IMR-90 (cell line): ENCODE data around the gene TCEA2. TPM values are rescaled to one million over a fixed set of nuclear protein-coding genes. Genes with fewer than 3 reads are reported as not detected.

ENCODE experiments used
- ATAC-seq: fragments of 200-7000 bp; cut with Tn5 transposase; 2 replicates; pipeline ENCODE4 v1.9.1; 2020; ENCODE audit warnings: low read depth, mild to moderate bottlenecking, moderate library complexity
- BruUV-seq: library from RNA; stranded (reverse); fragments of 400-500 nt; replicated peaks from 2 replicates; lab custom pipeline; 2021; lab: Mats Ljungman, UMichigan
- CTCF ChIA-PET: fragments of 300-600 bp; formaldehyde crosslinking; extraction: SDS; loops from one replicate; lab custom pipeline; 2021; ENCODE audit warnings: antibody characterized with exemption; lab: Yijun Ruan, JAX
- POLR2A ChIA-PET: fragments of 300-600 bp; sonication (Branson Sonifier 250); formaldehyde crosslinking; loops from one replicate; lab custom pipeline; 2022; ENCODE audit warnings: antibody characterized with exemption; ENCODE audit not compliant: unreplicated experiment; lab: Charles Lee
- DNase-seq: peaks from one replicate; pipeline ENCODE4 v3.0.0; 2013
- H2AFZ ChIP-seq: replicated peaks from 2 replicates; pipeline ENCODE3; 2013; ENCODE audit warnings: low read length, mild to moderate bottlenecking; ENCODE audit not compliant: poor library complexity
- H2AK5ac ChIP-seq: 2 replicates; pipeline ENCODE4 v1.6.1; 2013; ENCODE audit warnings: low read depth, low read length, inconsistent platforms
- H2AK9ac ChIP-seq: replicated peaks from 2 replicates; pipeline ENCODE3; 2013; ENCODE audit warnings: mild to moderate bottlenecking, low read depth, low read length, moderate library complexity; ENCODE audit not compliant: poor library complexity
- H2BK120ac ChIP-seq: 2 replicates; pipeline ENCODE4 v1.6.1; 2013; ENCODE audit warnings: low read depth, low read length, inconsistent platforms
- H2BK15ac ChIP-seq: 3 replicates; pipeline ENCODE4 v1.6.1; 2013; ENCODE audit warnings: low read depth, low read length, inconsistent platforms
- H2BK20ac ChIP-seq: 2 replicates; pipeline ENCODE4 v1.6.1; 2013; ENCODE audit warnings: low read depth, mild to moderate bottlenecking, inconsistent platforms, low read length, moderate library complexity
- H2BK5ac ChIP-seq: 2 replicates; pipeline ENCODE4 v1.6.1; 2013; ENCODE audit warnings: mild to moderate bottlenecking, low read depth, low read length, inconsistent platforms; ENCODE audit not compliant: poor library complexity, severe bottlenecking
- H3K14ac ChIP-seq: replicated peaks from 2 replicates; pipeline ENCODE4 v1.6.1; 2013; ENCODE audit warnings: low read depth, low read length, inconsistent platforms
- H3K18ac ChIP-seq: 2 replicates; pipeline ENCODE4 v1.6.1; 2013; ENCODE audit warnings: low read depth, low read length, control low read depth
- H3K23ac ChIP-seq: 2 replicates; pipeline ENCODE4 v1.6.1; 2013; ENCODE audit warnings: low read depth, low read length, inconsistent platforms
- H3K27ac ChIP-seq: 2 replicates; pipeline ENCODE4 v1.5.1; 2013; ENCODE audit warnings: mild to moderate bottlenecking, control low read depth, low read length; ENCODE audit not compliant: insufficient read depth
- H3K27me3 ChIP-seq: 2 replicates; pipeline ENCODE4 v1.6.1; 2013; ENCODE audit warnings: low read length; ENCODE audit not compliant: control insufficient read depth, insufficient read depth
- H3K36me3 ChIP-seq: 2 replicates; pipeline ENCODE4 v1.6.1; 2013; ENCODE audit warnings: low read length, mixed read lengths; ENCODE audit not compliant: control insufficient read depth, insufficient read depth
- H3K4ac ChIP-seq: 2 replicates; pipeline ENCODE4 v1.6.1; 2013; ENCODE audit warnings: low read depth, low read length, inconsistent platforms
- H3K4me1 ChIP-seq: 2 replicates; pipeline ENCODE4 v1.6.1; 2013; ENCODE audit warnings: low read length, mixed read lengths; ENCODE audit not compliant: control insufficient read depth, insufficient read depth
- H3K4me2 ChIP-seq: 2 replicates; pipeline ENCODE4 v1.6.1; 2013; ENCODE audit warnings: low read depth, mild to moderate bottlenecking, control low read depth, low read length, moderate library complexity
- H3K4me3 ChIP-seq: 2 replicates; pipeline ENCODE4 v1.5.1; 2013; ENCODE audit warnings: low read depth, mild to moderate bottlenecking, control low read depth, low read length, moderate library complexity; ENCODE audit not compliant: insufficient read depth
- H3K56ac ChIP-seq: 2 replicates; pipeline ENCODE4 v1.6.1; 2013; ENCODE audit warnings: low read length, inconsistent platforms; ENCODE audit not compliant: insufficient read depth; ENCODE audit errors: extremely low read depth
- H3K79me1 ChIP-seq, 2 experiments: 2 replicates each; pipeline ENCODE4 v1.6.1; 2013; ENCODE audit warnings: low read length in 2 of 2, inconsistent platforms in 1 of 2, low read depth in 1 of 2
- H3K9ac ChIP-seq: 2 replicates; pipeline ENCODE4 v1.6.1; 2013; ENCODE audit warnings: low read depth, low read length, control low read depth
- H3K9me1 ChIP-seq: 2 replicates; pipeline ENCODE4 v1.6.1; 2013; ENCODE audit warnings: low read length, inconsistent platforms; ENCODE audit not compliant: insufficient read depth
- H3K9me3 ChIP-seq: 2 replicates; pipeline ENCODE4 v1.6.1; 2013; ENCODE audit warnings: low read length; ENCODE audit not compliant: control insufficient read depth, insufficient read depth
- H4K20me1 ChIP-seq: 2 replicates; pipeline ENCODE4 v1.6.1; 2013; ENCODE audit warnings: low read length, inconsistent platforms; ENCODE audit not compliant: insufficient read depth
- H4K5ac ChIP-seq: 2 replicates; pipeline ENCODE4 v1.6.1; 2013; ENCODE audit warnings: mild to moderate bottlenecking, low read depth, low read length, control low read depth
- H4K8ac ChIP-seq, 2 experiments: 2 replicates each; pipeline ENCODE4 v1.6.1; 2013; ENCODE audit warnings: low read depth in 2 of 2, low read length in 2 of 2, control low read depth in 1 of 2, inconsistent platforms in 1 of 2
- H4K91ac ChIP-seq: 2 replicates; pipeline ENCODE4 v1.6.1; 2013; ENCODE audit warnings: low read depth, low read length, inconsistent platforms; ENCODE audit not compliant: insufficient read depth
- BHLHE40 ChIP-seq: fragments of 150-350 bp; IDR thresholded peaks from 2 replicates; pipeline ENCODE4 v1.6.1; 2016; ENCODE audit warnings: mild to moderate bottlenecking, low read depth, low read length
- CEBPB ChIP-seq: IDR thresholded peaks from 2 replicates; pipeline ENCODE4 v1.6.1; 2012; ENCODE audit warnings: low read depth, low read length, improper control_type of control experiment
- CHD1 ChIP-seq: IDR thresholded peaks from 2 replicates; pipeline ENCODE4 v1.6.1; 2012; ENCODE audit warnings: low read depth, low read length, improper control_type of control experiment
- FOS ChIP-seq: fragments of 150-350 bp; IDR thresholded peaks from 2 replicates; pipeline ENCODE4 v1.6.1; 2016; ENCODE audit warnings: low read depth, low read length
- MAFK ChIP-seq: IDR thresholded peaks from 2 replicates; pipeline ENCODE4 v1.6.1; 2012; ENCODE audit warnings: low read depth, low read length, improper control_type of control experiment
- MAZ ChIP-seq: IDR thresholded peaks from 2 replicates; pipeline ENCODE4 v1.6.1; 2012; ENCODE audit warnings: low read depth, mild to moderate bottlenecking, low read length, improper control_type of control experiment, moderate library complexity, borderline replicate concordance
- MXI1 ChIP-seq: IDR thresholded peaks from 2 replicates; pipeline ENCODE4 v1.6.1; 2012; ENCODE audit warnings: low read depth, mild to moderate bottlenecking, low read length, moderate library complexity, borderline replicate concordance
- NFE2L2 ChIP-seq: fragments of 150-350 bp; IDR thresholded peaks from 2 replicates; pipeline ENCODE4 v1.6.1; 2016; ENCODE audit warnings: low read depth, mild to moderate bottlenecking, low read length
- POLR2A ChIP-seq: IDR thresholded peaks from 2 replicates; pipeline ENCODE4 v1.6.1; 2012; ENCODE audit warnings: mild to moderate bottlenecking, low read depth, low read length
- RAD21 ChIP-seq: IDR thresholded peaks from 2 replicates; pipeline ENCODE4 v1.6.1; 2012; ENCODE audit warnings: low read length, improper control_type of control experiment
- RCOR1 ChIP-seq: IDR thresholded peaks from 2 replicates; pipeline ENCODE4 v1.6.1; 2012; ENCODE audit warnings: mild to moderate bottlenecking, low read length, improper control_type of control experiment; ENCODE audit not compliant: insufficient replicate concordance
- RFX5 ChIP-seq: IDR thresholded peaks from 2 replicates; pipeline ENCODE4 v1.8.0; 2012; ENCODE audit warnings: low read depth, mild to moderate bottlenecking, low read length, moderate library complexity
- SMC3 ChIP-seq: fragments of 150-350 bp; IDR thresholded peaks from 2 replicates; pipeline ENCODE4 v1.6.1; 2016; ENCODE audit warnings: low read depth, mild to moderate bottlenecking, antibody characterized with exemption, low read length, moderate library complexity
- WGBS, 2 experiments: methylation state at CpG; one replicate each; pipeline versions ENCODE4 v1.1.5 to v1.1.7; 2013; ENCODE audit warnings: missing lambda C conversion rate in 2 of 2; ENCODE audit not compliant: insufficient read length in 1 of 2; ENCODE audit errors: extremely low coverage in 2 of 2; 5-methylcytosine and 5-hydroxymethylcytosine counted together
- dilution Hi-C: fragments of 300-500 bp; cut with HindIII; formaldehyde crosslinking; loops from one replicate; pipeline ENCODE4 v1.14.3; 2018; ENCODE audit warnings: low sequenced_read_pairs; ENCODE audit not compliant: unreplicated experiment
- in situ Hi-C: fragments of 300-500 bp; cut with MboI; formaldehyde crosslinking; loops from 3 replicates; pipeline ENCODE4 v1.14.3; 2019; ENCODE audit warnings: low sequenced_read_pairs, inconsistent platforms, mixed read lengths
- intact Hi-C: fragments of 100-400 bp; cut with micrococcal nuclease; formaldehyde crosslinking; loops from 2 replicates; pipeline ENCODE4 v1.10.0; 2022
- polyA plus RNA-seq, 3 experiments: library from polyadenylated mRNA; depleted of rRNA; stranded (reverse); fragments of >200 nt; gene quantifications; 2 replicates each; pipeline ENCODE4 v1.2.3, GENCODE V29; 2012; ENCODE audit warnings: low replicate concordance in 1 of 3
- total RNA-seq: library from RNA; depleted of rRNA; stranded (reverse); fragments of >200 nt; gene quantifications from 2 replicates; pipeline ENCODE4 v1.2.3, GENCODE V29; 2012
- TF ChIP-seq, protein P1 (sequence below): fragments of 150-350 bp; IDR thresholded peaks from 2 replicates; pipeline ENCODE4 v1.6.1; 2017; ENCODE audit warnings: mild to moderate bottlenecking, antibody characterized with exemption, low read length, low read depth
- TF ChIP-seq, protein P2 (sequence below): fragments of 150-350 bp; IDR thresholded peaks from 2 replicates; pipeline ENCODE4 v1.6.1; 2016; ENCODE audit warnings: low read depth, mild to moderate bottlenecking, low read length, moderate library complexity, borderline replicate concordance

TCEA2 gene
- total and polyA plus RNA-seq, 2 of the 4 experiments (the other 2 are of a cell fraction): 9.3 to 30.0 TPM

DNA sequence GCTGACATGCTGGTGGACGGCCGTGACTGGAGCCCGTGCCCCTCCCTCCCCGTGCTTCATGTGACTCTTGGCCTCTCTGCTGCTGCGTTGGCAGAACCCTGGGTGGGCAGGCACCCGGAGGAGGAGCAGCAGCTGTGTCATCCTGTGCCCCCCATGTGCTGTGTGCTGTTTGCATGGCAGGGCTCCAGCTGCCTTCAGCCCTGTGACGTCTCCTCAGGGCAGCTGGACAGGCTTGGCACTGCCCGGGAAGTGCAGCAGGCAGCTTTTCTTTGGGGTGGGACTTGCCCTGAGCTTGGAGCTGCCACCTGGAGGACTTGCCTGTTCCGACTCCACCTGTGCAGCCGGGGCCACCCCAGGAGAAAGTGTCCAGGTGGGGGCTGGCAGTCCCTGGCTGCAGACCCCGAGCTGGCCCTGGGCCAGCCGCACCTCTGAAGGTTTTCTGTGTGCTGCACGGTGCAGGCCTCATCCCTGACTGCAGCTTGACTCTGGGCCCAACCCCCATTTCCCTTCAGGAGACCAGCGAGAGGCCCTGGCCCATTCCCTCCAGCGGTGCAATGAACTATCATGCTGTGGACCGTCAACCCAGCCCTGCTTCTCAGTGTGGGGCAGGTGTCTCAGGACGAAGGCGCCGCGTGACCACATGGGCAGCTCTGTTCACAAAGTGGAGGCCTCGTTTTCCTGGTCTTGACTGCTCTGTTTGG lies 36.2 kb downstream of the TCEA2 start:
- no peaks in the 10 kb centered on the region for H3K4me1 ChIP-seq
- ChIA-PET CTCF (no interaction called here), POLR2A (interaction anchor here (0.5 kb wide), 1 partner anchor 278 kb away, joined by 4 read pairs; no protein-coding TSS in a partner anchor)
- no peaks in the 10 kb centered on the region for H3K79me1 ChIP-seq
- peaks cover 38% of the 10 kb centered on the region for H3K27me3 ChIP-seq
- no peak overlapping the region for H2BK120ac ChIP-seq
- no peak overlapping the region for H3K4me3 ChIP-seq
- H4K8ac ChIP-seq: no peak overlapping the region
- no TSS peak for BruUV-seq
- intact Hi-C loops: no loop called here
- no peak overlapping the region for H3K23ac ChIP-seq
- no peak overlapping the region for H2AK5ac ChIP-seq
- H3K56ac ChIP-seq: no peak overlapping the region
- no peak for ATAC-seq
- H2BK15ac ChIP-seq: no peak overlapping the region
- no peak overlapping the region for H3K9ac ChIP-seq
- H2AK9ac ChIP-seq: no peak overlapping the region
- H2AFZ ChIP-seq: no peak overlapping the region
- no peak overlapping the region for H3K4me2 ChIP-seq
- H4K5ac ChIP-seq: no peak overlapping the region
- H3K36me3 ChIP-seq: no peaks in the 10 kb centered on the region
- H3K14ac ChIP-seq: no peak overlapping the region
- H3K27ac ChIP-seq: no peak overlapping the region
- no peak overlapping the region for H3K4ac ChIP-seq
- TF ChIP-seq NFE2L2 (no peak), CEBPB (no peak), RFX5 (no peak), RCOR1 (no peak), FOS (no peak), POLR2A (no peak), MXI1 (no peak), BHLHE40 (no peak), RAD21 (no peak), MAFK (no peak), CHD1 (no peak), MAZ (no peak), SMC3 (no peak)
- TF ChIP-seq, protein P1, sequence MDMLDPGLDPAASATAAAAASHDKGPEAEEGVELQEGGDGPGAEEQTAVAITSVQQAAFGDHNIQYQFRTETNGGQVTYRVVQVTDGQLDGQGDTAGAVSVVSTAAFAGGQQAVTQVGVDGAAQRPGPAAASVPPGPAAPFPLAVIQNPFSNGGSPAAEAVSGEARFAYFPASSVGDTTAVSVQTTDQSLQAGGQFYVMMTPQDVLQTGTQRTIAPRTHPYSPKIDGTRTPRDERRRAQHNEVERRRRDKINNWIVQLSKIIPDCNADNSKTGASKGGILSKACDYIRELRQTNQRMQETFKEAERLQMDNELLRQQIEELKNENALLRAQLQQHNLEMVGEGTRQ: no peak
- TF ChIP-seq, protein P2, sequence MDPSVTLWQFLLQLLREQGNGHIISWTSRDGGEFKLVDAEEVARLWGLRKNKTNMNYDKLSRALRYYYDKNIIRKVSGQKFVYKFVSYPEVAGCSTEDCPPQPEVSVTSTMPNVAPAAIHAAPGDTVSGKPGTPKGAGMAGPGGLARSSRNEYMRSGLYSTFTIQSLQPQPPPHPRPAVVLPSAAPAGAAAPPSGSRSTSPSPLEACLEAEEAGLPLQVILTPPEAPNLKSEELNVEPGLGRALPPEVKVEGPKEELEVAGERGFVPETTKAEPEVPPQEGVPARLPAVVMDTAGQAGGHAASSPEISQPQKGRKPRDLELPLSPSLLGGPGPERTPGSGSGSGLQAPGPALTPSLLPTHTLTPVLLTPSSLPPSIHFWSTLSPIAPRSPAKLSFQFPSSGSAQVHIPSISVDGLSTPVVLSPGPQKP: no peak
- in situ Hi-C loops: no loop called here
- H3K18ac ChIP-seq: no peak overlapping the region
- H4K20me1 ChIP-seq: no peaks in the 10 kb centered on the region
- no peak overlapping the region for H4K91ac ChIP-seq
- 51% methylated on average over 9 of the region's 21 CpGs; no CpG with 5 or more reads in 1 of the 2 experiments for WGBS, 2 experiments
- no peaks in the 10 kb centered on the region for H3K9me3 ChIP-seq
- no peak overlapping the region for H2BK20ac ChIP-seq
- dilution Hi-C loops: no loop called here
- no peaks in the 10 kb centered on the region for H3K9me1 ChIP-seq
- no peak for DNase-seq
- no peak overlapping the region for H2BK5ac ChIP-seq
